ENCODE results near the gene ERC2. TPM values are rescaled to one million over a fixed set of nuclear protein-coding genes. Genes with fewer than 3 reads are reported as not detected.

ERC2 gene
- total and polyA plus RNA-seq, 2 of the 13 experiments (the other 11 are each of a cell fraction or from before 2014, with no cell fraction given): 0.16 to 0.22 TPM

DNA sequence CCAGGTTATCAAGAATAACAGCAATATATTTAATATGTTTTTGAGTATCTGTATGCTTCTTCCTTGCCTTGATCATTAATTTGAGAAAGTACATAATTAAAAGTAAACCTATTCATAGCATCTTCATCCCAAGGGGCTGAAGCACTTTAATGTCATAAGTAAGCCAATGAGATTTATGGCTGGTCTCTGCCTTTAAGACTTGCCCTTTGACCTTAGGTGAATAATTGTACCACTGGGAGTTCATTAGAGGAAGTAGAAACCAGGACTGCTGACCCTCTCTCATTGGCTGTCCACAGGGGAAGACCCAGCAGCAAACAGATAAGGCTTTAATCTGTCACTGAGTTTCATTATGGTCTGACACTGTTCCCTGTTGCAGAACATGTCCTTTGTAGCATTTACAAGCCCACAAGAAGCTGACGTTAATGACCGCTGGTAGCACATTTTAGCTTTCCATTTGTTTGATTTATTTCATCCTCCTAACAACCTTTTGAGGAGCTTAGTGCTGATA, 16.3 kb upstream of the ERC2 start:
- whole genome bisulfite sequencing (ENCODE audit: low lambda C conversion rate): 4% methylated on average over 2 of the region's 2 CpGs
- no peaks in the 10 kb centered on the region for H3K79me2 ChIP-seq (ENCODE audit: insufficient read depth, low read length)
- ChIA-PET CTCF (ENCODE audit: low intra/inter-chr PET ratio, low total read pairs) (no interaction called here), POLR2A (no interaction called here)
- H3K27ac ChIP-seq (ENCODE audit: extremely low read length, insufficient read depth, low read length): no peak overlapping the region
- H3K9me3 ChIP-seq (ENCODE audit: low read length): no peaks in the 10 kb centered on the region
- H3K9ac ChIP-seq (ENCODE audit: insufficient read depth, low read depth, low read length): no peak overlapping the region
- ATAC-seq: no peak
- no peak overlapping the region for H2AFZ ChIP-seq (ENCODE audit: low read length)
- FAIRE-seq: no peak
- TF ChIP-seq ZNF589 (CRISPR knock-in tag; conservative IDR thresholded peaks at IDR 0.05) (no peak), ZNF121 (CRISPR knock-in tag; IDR thresholded peaks at IDR 0.05) (no peak), NFYC (CRISPR knock-in tag; IDR thresholded peaks at IDR 0.05) (no peak), NFKB2 (CRISPR knock-in tag; IDR thresholded peaks at IDR 0.05; ENCODE audit: borderline replicate concordance) (no peak), ZNF10 (CRISPR knock-in tag; IDR thresholded peaks at IDR 0.05; ENCODE audit: borderline replicate concordance, low read depth) (no peak), ZNF660 (CRISPR knock-in tag; IDR thresholded peaks at IDR 0.05; ENCODE audit: borderline replicate concordance, low read depth) (no peak)
- TF ChIP-seq, protein P1, sequence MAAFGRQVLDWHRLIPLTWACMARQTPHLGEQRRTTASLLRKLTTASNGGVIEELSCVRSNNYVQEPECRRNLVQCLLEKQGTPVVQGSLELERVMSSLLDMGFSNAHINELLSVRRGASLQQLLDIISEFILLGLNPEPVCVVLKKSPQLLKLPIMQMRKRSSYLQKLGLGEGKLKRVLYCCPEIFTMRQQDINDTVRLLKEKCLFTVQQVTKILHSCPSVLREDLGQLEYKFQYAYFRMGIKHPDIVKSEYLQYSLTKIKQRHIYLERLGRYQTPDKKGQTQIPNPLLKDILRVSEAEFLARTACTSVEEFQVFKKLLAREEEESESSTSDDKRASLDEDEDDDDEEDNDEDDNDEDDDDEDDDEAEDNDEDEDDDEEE (CRISPR knock-in tag; IDR thresholded peaks at IDR 0.05): no peak
- TF ChIP-seq, protein P2, sequence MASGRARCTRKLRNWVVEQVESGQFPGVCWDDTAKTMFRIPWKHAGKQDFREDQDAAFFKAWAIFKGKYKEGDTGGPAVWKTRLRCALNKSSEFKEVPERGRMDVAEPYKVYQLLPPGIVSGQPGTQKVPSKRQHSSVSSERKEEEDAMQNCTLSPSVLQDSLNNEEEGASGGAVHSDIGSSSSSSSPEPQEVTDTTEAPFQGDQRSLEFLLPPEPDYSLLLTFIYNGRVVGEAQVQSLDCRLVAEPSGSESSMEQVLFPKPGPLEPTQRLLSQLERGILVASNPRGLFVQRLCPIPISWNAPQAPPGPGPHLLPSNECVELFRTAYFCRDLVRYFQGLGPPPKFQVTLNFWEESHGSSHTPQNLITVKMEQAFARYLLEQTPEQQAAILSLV (CRISPR knock-in tag; IDR thresholded peaks at IDR 0.05; ENCODE audit: borderline replicate concordance): no peak
- TF ChIP-seq, protein P3, sequence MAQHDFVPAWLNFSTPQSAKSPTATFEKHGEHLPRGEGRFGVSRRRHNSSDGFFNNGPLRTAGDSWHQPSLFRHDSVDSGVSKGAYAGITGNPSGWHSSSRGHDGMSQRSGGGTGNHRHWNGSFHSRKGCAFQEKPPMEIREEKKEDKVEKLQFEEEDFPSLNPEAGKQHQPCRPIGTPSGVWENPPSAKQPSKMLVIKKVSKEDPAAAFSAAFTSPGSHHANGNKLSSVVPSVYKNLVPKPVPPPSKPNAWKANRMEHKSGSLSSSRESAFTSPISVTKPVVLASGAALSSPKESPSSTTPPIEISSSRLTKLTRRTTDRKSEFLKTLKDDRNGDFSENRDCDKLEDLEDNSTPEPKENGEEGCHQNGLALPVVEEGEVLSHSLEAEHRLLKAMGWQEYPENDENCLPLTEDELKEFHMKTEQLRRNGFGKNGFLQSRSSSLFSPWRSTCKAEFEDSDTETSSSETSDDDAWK (CRISPR knock-in tag; IDR thresholded peaks at IDR 0.05): no peak
- TF ChIP-seq, protein P4, sequence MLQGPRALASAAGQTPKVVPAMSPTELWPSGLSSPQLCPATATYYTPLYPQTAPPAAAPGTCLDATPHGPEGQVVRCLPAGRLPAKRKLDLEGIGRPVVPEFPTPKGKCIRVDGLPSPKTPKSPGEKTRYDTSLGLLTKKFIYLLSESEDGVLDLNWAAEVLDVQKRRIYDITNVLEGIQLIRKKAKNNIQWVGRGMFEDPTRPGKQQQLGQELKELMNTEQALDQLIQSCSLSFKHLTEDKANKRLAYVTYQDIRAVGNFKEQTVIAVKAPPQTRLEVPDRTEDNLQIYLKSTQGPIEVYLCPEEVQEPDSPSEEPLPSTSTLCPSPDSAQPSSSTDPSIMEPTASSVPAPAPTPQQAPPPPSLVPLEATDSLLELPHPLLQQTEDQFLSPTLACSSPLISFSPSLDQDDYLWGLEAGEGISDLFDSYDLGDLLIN (CRISPR knock-in tag; IDR thresholded peaks at IDR 0.05; ENCODE audit: borderline replicate concordance): no peak
- no peaks in the 10 kb centered on the region for H3K4me1 ChIP-seq (ENCODE audit: insufficient read depth, low read length)
- intact Hi-C loops (cut with micrococcal nuclease; ENCODE audit: unreplicated experiment) (no loop called here), in situ Hi-C loops (cut with HindIII; ENCODE audit: extremely low pct_ligation_motif_present, low pct_unique_long_range_greater_than_20kb) (no loop called here)
- H3K4me3 ChIP-seq (replicated peaks in 1 of 3; ENCODE audit: insufficient read depth in 1 of 3, low read depth in 2 of 3, low read length in 3 of 3): no peak overlapping the region
- BruUV-seq (replicated peaks): no TSS peak
- DNase-seq (ENCODE audit: low spot score): no peak
- no peaks in the 10 kb centered on the region for H4K20me1 ChIP-seq (ENCODE audit: insufficient read depth, low read length)
- H3K27me3 ChIP-seq (ENCODE audit: control insufficient read depth in 1 of 2, insufficient read depth in 2 of 2, low read length in 2 of 2): 0 out of 5 replicates have a peak, but pooled peaks cover 0 to 6% of the 10 kb centered on the region in 2 experiments
- no peak overlapping the region for H3K4me2 ChIP-seq (ENCODE audit: low read depth, low read length)
- no peaks in the 10 kb centered on the region for H3K36me3 ChIP-seq (replicated peaks in 1 of 2; ENCODE audit: control insufficient read depth in 1 of 2, insufficient read depth in 2 of 2, low read length in 2 of 2)
